Common myeloid progenitor, CD34-positive (primary cell): ENCODE data around the gene BRPF1. TPM values are rescaled to one million over a fixed set of nuclear protein-coding genes. Genes with fewer than 3 reads are reported as not detected.
A peak's percentile ranks its signal among the peaks of the same experiment; 100 is the strongest.

Experiments used
- CTCF ChIA-PET: fragments of 350-600 bp; sonication (Branson Sonifier 250); formaldehyde crosslinking; loops from one replicate; lab custom pipeline; 2021; ENCODE audit warnings: antibody characterized with exemption; lab: Charles Lee
- POLR2A ChIA-PET: fragments of 350-600 bp; sonication (Branson Sonifier 250); formaldehyde crosslinking; loops from one replicate; lab custom pipeline; 2021; ENCODE audit warnings: antibody characterized with exemption; lab: Charles Lee
- DNase-seq, 3 donors: peaks; one replicate each; pipeline versions ENCODE4 v3.0.0 to v3.0.0-alpha.2; 2013
- H3K27ac ChIP-seq, 2 experiments: 1 replicate in 1 of 2; 2 replicates in 1 of 2; pipeline ENCODE4 v1.7.0; 2013; ENCODE audit warnings: inconsistent platforms in 2 of 2, low read length in 2 of 2, mild to moderate bottlenecking in 2 of 2, low read depth in 1 of 2, moderate library complexity in 1 of 2; ENCODE audit not compliant: severe bottlenecking in 2 of 2, insufficient read depth in 1 of 2, poor library complexity in 1 of 2
- H3K27me3 ChIP-seq, 5 experiments: replicated peaks in 2 of 5; 1 replicate in 3 of 5; 2 replicates in 2 of 5; pipeline versions ENCODE4 v1.6.1 to v1.7.0; 2013; ENCODE audit warnings: low read length in 4 of 5, mild to moderate bottlenecking in 2 of 5, moderate library complexity in 2 of 5, inconsistent platforms in 1 of 5; ENCODE audit not compliant: insufficient read depth in 5 of 5, control insufficient read depth in 4 of 5
- H3K36me3 ChIP-seq, 4 experiments: 1 replicate in 2 of 4; 2 replicates in 2 of 4; pipeline versions ENCODE4 v1.6.1 to v1.7.0; 2013; ENCODE audit warnings: low read length in 3 of 4, control low read depth in 1 of 4, mild to moderate bottlenecking in 1 of 4; ENCODE audit not compliant: control insufficient read depth in 4 of 4, insufficient read depth in 4 of 4
- H3K4me1 ChIP-seq, 4 experiments: 1 replicate in 3 of 4; 2 replicates in 1 of 4; pipeline versions ENCODE4 v1.6.1 to v1.7.1; 2013; ENCODE audit warnings: low read length in 3 of 4, mild to moderate bottlenecking in 3 of 4, control low read depth in 1 of 4, inconsistent platforms in 1 of 4, moderate library complexity in 1 of 4; ENCODE audit not compliant: control insufficient read depth in 4 of 4, insufficient read depth in 4 of 4; ENCODE audit errors: control extremely low read depth in 1 of 4
- H3K4me3 ChIP-seq, 7 experiments: 1 replicate in 4 of 7; 2 replicates in 3 of 7; pipeline versions ENCODE4 v1.5.1 to v1.7.0; 2013; ENCODE audit warnings: mild to moderate bottlenecking in 7 of 7, low read length in 6 of 7, moderate library complexity in 6 of 7, inconsistent platforms in 2 of 7, low read depth in 2 of 7, control low read depth in 1 of 7; ENCODE audit not compliant: insufficient read depth in 4 of 7, control insufficient read depth in 1 of 7; ENCODE audit errors: extremely low read depth in 1 of 7
- H3K9me3 ChIP-seq, 5 experiments: 1 replicate in 4 of 5; 2 replicates in 1 of 5; pipeline versions ENCODE4 v1.6.1 to v1.7.1; 2013; ENCODE audit warnings: low read length in 4 of 5, mild to moderate bottlenecking in 2 of 5, inconsistent platforms in 1 of 5, low read depth in 1 of 5, moderate library complexity in 1 of 5; ENCODE audit not compliant: control insufficient read depth in 4 of 5, insufficient read depth in 2 of 5; ENCODE audit errors: control extremely low read depth in 1 of 5
- WGBS: methylation state at CpG from one replicate; pipeline ENCODE4 v1.1.5; 2013; ENCODE audit not compliant: insufficient coverage; 5-methylcytosine and 5-hydroxymethylcytosine counted together
- polyA plus RNA-seq: library from polyadenylated mRNA; unstranded; fragments of 120-200 nt; gene quantifications from one replicate; pipeline ENCODE4 v1.2.1, GENCODE V29; 2013

BRPF1 gene
- polyA plus RNA-seq: 26.4 TPM

- WGBS: under 1% methylated on average over 67 of the region's 88 CpGs
These were observed at the start of gene BRPF1 for GRCh38 chr3:9731206-9732079. BRPF1 (plus strand) TSS chr3:9731735; CDS start chr3:9734141, 2,406 bp downstream.

GRCh38 chr3:9682096-9682495 lies 49.4 kb upstream of the BRPF1 start:
- no peak for DNase-seq
- CTCF ChIA-PET: interaction anchor here (1.6 kb wide), 1 partner anchor 19 kb away, joined by 4 read pairs; no protein-coding TSS in a partner anchor
- Histone ChIP-seq H3K27ac (no peak overlapping the region), H3K4me1 (no peaks in the 10 kb centered on the region), H3K27me3 (no peaks in the 10 kb centered on the region), H3K9me3 (no peaks in the 10 kb centered on the region), H3K4me3 (no peak overlapping the region), H3K36me3 (peaks cover 16 to 98% (median 87%) of the 10 kb centered on the region in 4 experiments)
- 94% methylated on average over 4 of the region's 6 CpGs for WGBS
- POLR2A ChIA-PET: no interaction called here

More at GRCh38 chr3:9731206-9732079, at the start of gene BRPF1:
- Histone ChIP-seq H3K27me3 (no peaks in the 10 kb centered on the region), H3K4me3 (peak within 1 kb of the TSS; percentile 76 to 97 (median 88)), H3K4me1 (peaks cover 6 to 57% (median 42%) of the 10 kb centered on the region in 4 experiments), H3K9me3 (no peaks in the 10 kb centered on the region), H3K27ac (peak within 1 kb of the TSS; percentile 99 to 100), H3K36me3 (peaks cover 0 to 30% (median 14%) of the 10 kb centered on the region in 4 experiments)
- DNase-seq: peak; percentile 99 to 100 (median 100)
- CTCF ChIA-PET: interaction anchor here (1.3 to 8.5 kb wide), 6 partner anchors 13 to 77 kb away, joined by 3 to 107 read pairs (median 5); partner anchors contain the start of genes ARPC4, OGG1 and TADA3
- POLR2A ChIA-PET: interaction anchor here (0.7 to 3.6 kb wide), 5 partner anchors 14 to 61 kb away, joined by 3 to 16 read pairs (median 7); partner anchors contain the start of genes ARPC4, OGG1 and TADA3

DNA sequence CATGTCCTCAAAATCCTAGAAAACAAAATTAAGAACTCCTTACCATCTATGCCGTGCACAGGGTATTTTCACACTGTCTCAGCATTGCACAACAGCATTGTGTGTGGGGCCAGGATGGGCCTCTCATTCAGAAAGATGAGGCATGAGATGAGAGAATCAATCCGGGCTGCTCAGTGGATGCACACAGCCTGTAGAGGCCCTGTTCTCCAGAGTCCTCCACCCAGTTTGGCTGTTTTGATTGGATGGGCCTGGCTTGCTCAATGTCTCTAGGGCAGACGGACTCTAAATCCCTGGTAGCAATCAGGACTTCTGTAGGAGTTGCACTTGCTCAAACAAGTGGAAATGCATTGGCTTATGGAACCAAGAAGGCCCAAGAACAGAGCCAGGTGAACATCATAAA lies 48.1 kb upstream of the BRPF1 start:
- peaks cover 19 to 97% (median 83%) of the 10 kb centered on the region in 4 experiments for H3K36me3 ChIP-seq
- DNase-seq: no peak
- POLR2A ChIA-PET: no interaction called here

DNA sequence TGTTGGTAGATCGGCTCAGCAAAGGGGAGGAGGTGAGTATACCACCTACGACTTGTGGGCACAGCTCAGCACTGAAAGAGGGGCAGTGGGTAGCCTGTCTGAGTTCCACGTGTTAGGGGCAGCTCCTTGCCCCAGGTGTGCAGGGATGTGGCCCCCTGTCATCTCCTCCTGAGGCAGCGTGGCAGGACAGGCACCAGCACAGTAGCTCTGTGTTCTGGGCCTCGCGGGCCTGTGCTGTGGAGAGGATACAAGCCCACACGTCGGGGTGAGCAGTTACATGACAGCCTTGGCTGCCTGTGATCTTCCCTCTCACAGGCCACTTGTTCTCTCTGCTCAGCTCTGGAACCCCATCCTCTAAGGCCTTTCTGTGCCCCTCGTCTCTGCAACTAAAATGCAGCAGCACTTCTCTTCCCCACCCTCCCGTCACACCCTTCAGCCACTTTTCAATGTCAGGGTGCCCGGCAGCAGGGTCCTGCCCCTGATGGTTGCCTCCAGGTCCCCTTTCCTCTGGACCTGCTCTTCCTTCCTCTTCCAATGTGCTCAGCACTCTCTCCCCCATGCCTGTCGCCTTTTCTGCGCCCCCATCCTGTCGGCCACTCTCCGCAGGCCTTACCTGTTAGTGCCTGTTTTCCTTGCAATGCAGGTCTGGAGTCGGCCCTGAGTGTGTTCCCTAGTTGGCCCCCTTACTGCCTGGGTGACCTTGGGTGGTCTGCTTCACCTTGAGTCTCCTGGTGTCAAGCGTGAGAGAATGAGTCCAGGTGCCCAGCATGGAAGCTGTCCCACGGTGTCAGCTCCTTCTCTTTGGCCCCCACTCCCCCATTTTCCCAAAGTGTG lies 46.1 kb upstream of the BRPF1 start:
- Histone ChIP-seq H3K4me1 (no peaks in the 10 kb centered on the region), H3K4me3 (no peak overlapping the region), H3K9me3 (no peaks in the 10 kb centered on the region), H3K27ac (no peak overlapping the region), H3K27me3 (no peaks in the 10 kb centered on the region), H3K36me3 (peaks cover 17 to 97% (median 80%) of the 10 kb centered on the region in 4 experiments)
- CTCF ChIA-PET: interaction anchor here (0.9 to 1.3 kb wide), 2 partner anchors 8 to 185 kb away, joined by 3 to 4 read pairs; no protein-coding TSS in a partner anchor
- 95% methylated on average over 14 of the region's 18 CpGs for WGBS
- POLR2A ChIA-PET: no interaction called here
- DNase-seq: no peak

More for the DNA sequence above, 48.1 kb upstream of the BRPF1 start:
- H3K27ac ChIP-seq: no peak overlapping the region
- no peak overlapping the region for H3K4me3 ChIP-seq
- no peaks in the 10 kb centered on the region for H3K27me3 ChIP-seq
- no peaks in the 10 kb centered on the region for H3K9me3 ChIP-seq
- no peaks in the 10 kb centered on the region for H3K4me1 ChIP-seq
- CTCF ChIA-PET: interaction anchor here (1.2 kb wide), 1 partner anchor 9 kb away, joined by 3 read pairs; no protein-coding TSS in a partner anchor
- WGBS: 100% methylated on average over 3 of the region's 3 CpGs

- ChIA-PET POLR2A (no interaction called here), CTCF (no interaction called here)
- Histone ChIP-seq H3K4me3 (no peak overlapping the region), H3K4me1 (no peaks in the 10 kb centered on the region), H3K27me3 (no peaks in the 10 kb centered on the region), H3K27ac (no peak overlapping the region), H3K9me3 (no peaks in the 10 kb centered on the region), H3K36me3 (peaks cover 17 to 99% (median 81%) of the 10 kb centered on the region in 4 experiments)
- peak in 2 of 3 donors; percentile 9 to 46 for DNase-seq
- 92% methylated on average over 9 of the region's 9 CpGs for WGBS
These were observed 45.4 kb upstream of the BRPF1 start for GRCh38 chr3:9686050-9686550.

DNA sequence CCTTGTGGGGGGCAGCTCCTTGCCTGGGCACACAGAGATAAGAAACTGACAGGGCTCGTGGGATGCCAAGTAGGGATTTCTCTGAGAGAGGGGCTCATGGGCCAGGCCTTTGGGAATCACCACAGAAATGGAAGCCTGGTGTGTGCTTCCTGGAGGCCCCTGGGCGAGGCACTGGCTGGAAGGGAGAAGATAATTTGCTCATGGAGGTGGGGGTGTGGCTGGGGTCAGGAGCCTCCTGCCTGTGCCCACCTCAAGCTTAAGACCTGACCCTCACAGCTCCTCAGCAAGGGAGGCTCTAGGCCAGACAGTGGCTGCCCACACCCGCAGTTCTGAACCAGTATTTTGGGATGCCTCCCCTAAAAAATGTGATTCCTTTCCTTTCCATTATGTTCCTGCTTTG lies 44.8 kb upstream of the BRPF1 start:
- Histone ChIP-seq H3K9me3 (no peaks in the 10 kb centered on the region), H3K27me3 (no peaks in the 10 kb centered on the region), H3K4me3 (no peak overlapping the region), H3K4me1 (no peaks in the 10 kb centered on the region), H3K36me3 (peaks cover 11 to 99% (median 79%) of the 10 kb centered on the region in 4 experiments), H3K27ac (no peak overlapping the region)
- ChIA-PET CTCF (no interaction called here), POLR2A (no interaction called here)
- WGBS: 100% methylated on average over 2 of the region's 3 CpGs
- no peak for DNase-seq
